SK-N-SH treated with all-trans-retinoic acid at 6 μM for 48 hours (cell line): Measurements from ENCODE around the gene RUNDC3A.
A peak's percentile ranks its signal among the peaks of the same experiment; 100 is the strongest.

Experiments used
- ATAC-seq: fragments of 200-7000 bp; cut with Tn5 transposase; 3 replicates; pipeline ENCODE4 v1.9.1; 2020; ENCODE audit warnings: mild to moderate bottlenecking, moderate library complexity
- ARNTL ChIP-seq: fragments of 450-650 bp; formaldehyde crosslinking; IDR thresholded peaks from 2 replicates; pipeline ENCODE4 v1.5.0; 2020; ENCODE audit warnings: low read depth, mild to moderate bottlenecking, moderate library complexity, borderline replicate concordance
- BACH2 ChIP-seq: fragments of 250-450 bp; sonication (Bioruptor Pico); IDR thresholded peaks from 2 replicates; pipeline ENCODE4 v1.9.0; 2021; ENCODE audit warnings: mild to moderate bottlenecking, borderline replicate concordance
- CSDC2 ChIP-seq: fragments of 250-450 bp; sonication (Bioruptor Pico); IDR thresholded peaks from 2 replicates; pipeline ENCODE4 v1.5.0; 2020; ENCODE audit warnings: mild to moderate bottlenecking, moderate library complexity
- ESRRG ChIP-seq: fragments of 250-450 bp; sonication (Bioruptor Pico); IDR thresholded peaks from 2 replicates; pipeline ENCODE4 v1.6.1; 2021; ENCODE audit warnings: mild to moderate bottlenecking
- GLIS3 ChIP-seq: fragments of 250-450 bp; sonication (Bioruptor Pico); IDR thresholded peaks from 2 replicates; pipeline ENCODE4 v1.5.0; 2020; ENCODE audit warnings: mild to moderate bottlenecking, moderate library complexity
- ISL1 ChIP-seq: fragments of 250-450 bp; sonication (Bioruptor Pico); IDR thresholded peaks from 2 replicates; pipeline ENCODE4 v2.1.2; 2022; ENCODE audit warnings: mild to moderate bottlenecking, moderate library complexity
- OSR1 ChIP-seq: fragments of 250-450 bp; sonication (Bioruptor Pico); IDR thresholded peaks from 2 replicates; pipeline ENCODE4 v1.8.0; 2022; ENCODE audit warnings: moderate library complexity, mild to moderate bottlenecking, inconsistent platforms
- PPARA ChIP-seq: fragments of 250-450 bp; sonication (Bioruptor Pico); IDR thresholded peaks from 2 replicates; pipeline ENCODE4 v1.5.0; 2020; ENCODE audit warnings: mild to moderate bottlenecking, borderline replicate concordance
- RARB ChIP-seq: fragments of 250-450 bp; sonication (Bioruptor Pico); IDR thresholded peaks from 2 replicates; pipeline ENCODE4 v1.8.0; 2021; ENCODE audit warnings: mild to moderate bottlenecking, moderate library complexity
- SNAI2 ChIP-seq: fragments of 250-450 bp; sonication (Bioruptor Pico); IDR thresholded peaks from 2 replicates; pipeline ENCODE4 v1.5.0; 2020; ENCODE audit warnings: mild to moderate bottlenecking, moderate library complexity
- TCF4 ChIP-seq: fragments of 250-450 bp; sonication (Bioruptor Pico); IDR thresholded peaks from 2 replicates; pipeline ENCODE4 v1.8.0; 2021; ENCODE audit warnings: mild to moderate bottlenecking, moderate library complexity, borderline replicate concordance
- TOX ChIP-seq: fragments of 250-450 bp; sonication (Bioruptor Pico); IDR thresholded peaks from 2 replicates; pipeline ENCODE4 v1.8.0; 2021; ENCODE audit warnings: mild to moderate bottlenecking, moderate library complexity, borderline replicate concordance
- ZC3H10 ChIP-seq: fragments of 250-450 bp; sonication (Bioruptor Pico); IDR thresholded peaks from 2 replicates; pipeline ENCODE4 v1.5.1; 2021; ENCODE audit warnings: mild to moderate bottlenecking, moderate library complexity
- ZFP3 ChIP-seq: fragments of 250-450 bp; sonication (Bioruptor Pico); IDR thresholded peaks from 2 replicates; pipeline ENCODE4 v1.5.0; 2020; ENCODE audit warnings: mild to moderate bottlenecking, moderate library complexity
- ZNF565 ChIP-seq: fragments of 450-650 bp; formaldehyde crosslinking; conservative IDR thresholded peaks from 2 replicates; pipeline ENCODE4 v1.5.0; 2020; ENCODE audit warnings: low read depth, mild to moderate bottlenecking, moderate library complexity
- ZNF70 ChIP-seq: fragments of 450-650 bp; formaldehyde crosslinking; IDR thresholded peaks from 2 replicates; pipeline ENCODE4 v1.5.0; 2020; ENCODE audit warnings: mild to moderate bottlenecking, moderate library complexity
- ZNF8 ChIP-seq: fragments of 450-650 bp; formaldehyde crosslinking; IDR thresholded peaks from 2 replicates; pipeline ENCODE4 v1.5.0; 2020; ENCODE audit warnings: mild to moderate bottlenecking, moderate library complexity
- TF ChIP-seq, protein P1 (sequence below): fragments of 250-450 bp; sonication (Bioruptor Pico); IDR thresholded peaks from 2 replicates; pipeline ENCODE4 v1.8.0; 2020; ENCODE audit warnings: mild to moderate bottlenecking, moderate library complexity, borderline replicate concordance
- TF ChIP-seq, protein P2 (sequence below): fragments of 250-450 bp; sonication (Bioruptor Pico); IDR thresholded peaks from 2 replicates; pipeline ENCODE4 v1.5.0; 2020; ENCODE audit warnings: mild to moderate bottlenecking, moderate library complexity
- TF ChIP-seq, protein P3 (sequence below): fragments of 250-450 bp; sonication (Bioruptor Pico); IDR thresholded peaks from 2 replicates; pipeline ENCODE4 v1.5.1; 2020; ENCODE audit warnings: low read depth, mild to moderate bottlenecking, moderate library complexity

RUNDC3A gene

DNA sequence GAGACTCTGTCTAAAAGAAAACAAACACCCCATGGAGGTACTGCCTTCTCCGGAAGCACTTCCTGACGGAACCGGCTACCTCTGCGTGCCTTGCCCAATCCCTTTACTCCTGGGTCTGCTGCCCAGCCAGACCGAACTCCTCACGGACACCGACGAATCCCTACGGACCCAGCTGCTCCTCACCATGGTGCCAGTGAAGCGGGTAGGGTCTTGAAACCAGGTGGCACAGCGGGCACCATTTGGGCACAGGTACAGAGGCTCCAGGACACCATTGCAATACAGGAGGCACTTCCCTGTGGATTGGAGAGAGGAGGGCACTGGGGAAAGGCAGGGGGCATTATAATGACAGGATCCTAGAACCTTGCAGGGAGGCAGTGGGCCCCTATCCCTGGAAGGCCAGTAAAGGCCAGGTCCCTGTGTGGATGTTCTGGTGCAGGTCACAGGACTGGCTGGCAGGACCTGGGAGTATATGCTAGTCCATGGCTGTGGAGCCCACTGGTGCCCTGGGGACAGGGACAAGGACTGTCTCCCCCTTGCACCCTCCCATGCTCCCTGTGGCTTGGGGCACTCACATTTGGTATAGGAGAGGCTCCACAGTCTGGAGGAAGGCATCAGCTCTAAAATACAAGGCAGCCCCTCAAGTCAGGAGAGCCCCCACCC is 14.0 kb downstream of the RUNDC3A start:
- TF ChIP-seq SNAI2: no peak
- ATAC-seq: no peak

DNA sequence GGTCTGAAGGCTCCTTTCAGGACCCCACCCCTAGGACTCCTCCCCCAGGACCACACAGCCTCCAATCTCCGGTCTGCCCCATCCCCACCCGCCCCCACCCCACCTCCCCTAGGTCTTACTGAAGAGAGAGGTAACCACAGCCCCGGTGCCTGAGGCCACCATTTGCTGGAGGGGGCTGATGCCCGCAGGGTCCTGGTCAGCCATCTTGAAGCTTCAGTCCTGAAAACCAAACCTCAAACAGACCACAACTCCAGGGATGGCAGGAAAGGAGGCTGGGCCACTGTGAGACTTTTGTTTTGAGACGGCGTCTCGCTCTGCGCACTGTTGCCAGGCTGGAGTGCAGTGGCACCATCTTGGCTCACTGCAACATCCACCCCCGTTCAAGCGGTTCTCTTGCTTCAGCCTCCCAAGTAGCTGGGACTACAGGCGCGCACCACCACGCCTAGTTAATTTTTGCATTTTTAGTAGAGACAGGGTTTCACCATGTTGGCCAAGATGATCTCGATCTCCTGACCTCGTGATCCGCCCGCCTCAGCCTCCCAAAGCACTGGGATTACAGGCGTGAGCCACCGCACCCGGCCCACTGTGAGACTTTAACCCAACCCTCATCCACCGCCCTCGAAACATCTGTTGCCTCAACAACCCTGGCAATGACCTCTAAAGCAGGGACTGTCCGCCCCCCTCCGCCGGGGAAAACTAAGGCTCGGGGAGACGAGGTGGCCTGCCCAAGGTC is 15.1 kb downstream of the RUNDC3A start:
- TF ChIP-seq, protein P1, sequence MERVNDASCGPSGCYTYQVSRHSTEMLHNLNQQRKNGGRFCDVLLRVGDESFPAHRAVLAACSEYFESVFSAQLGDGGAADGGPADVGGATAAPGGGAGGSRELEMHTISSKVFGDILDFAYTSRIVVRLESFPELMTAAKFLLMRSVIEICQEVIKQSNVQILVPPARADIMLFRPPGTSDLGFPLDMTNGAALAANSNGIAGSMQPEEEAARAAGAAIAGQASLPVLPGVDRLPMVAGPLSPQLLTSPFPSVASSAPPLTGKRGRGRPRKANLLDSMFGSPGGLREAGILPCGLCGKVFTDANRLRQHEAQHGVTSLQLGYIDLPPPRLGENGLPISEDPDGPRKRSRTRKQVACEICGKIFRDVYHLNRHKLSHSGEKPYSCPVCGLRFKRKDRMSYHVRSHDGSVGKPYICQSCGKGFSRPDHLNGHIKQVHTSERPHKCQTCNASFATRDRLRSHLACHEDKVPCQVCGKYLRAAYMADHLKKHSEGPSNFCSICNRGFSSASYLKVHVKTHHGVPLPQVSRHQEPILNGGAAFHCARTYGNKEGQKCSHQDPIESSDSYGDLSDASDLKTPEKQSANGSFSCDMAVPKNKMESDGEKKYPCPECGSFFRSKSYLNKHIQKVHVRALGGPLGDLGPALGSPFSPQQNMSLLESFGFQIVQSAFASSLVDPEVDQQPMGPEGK (CRISPR knock-in tag): no peak
- no peak for TF ChIP-seq ESRRG (CRISPR knock-in tag)
- TF ChIP-seq, protein P2, sequence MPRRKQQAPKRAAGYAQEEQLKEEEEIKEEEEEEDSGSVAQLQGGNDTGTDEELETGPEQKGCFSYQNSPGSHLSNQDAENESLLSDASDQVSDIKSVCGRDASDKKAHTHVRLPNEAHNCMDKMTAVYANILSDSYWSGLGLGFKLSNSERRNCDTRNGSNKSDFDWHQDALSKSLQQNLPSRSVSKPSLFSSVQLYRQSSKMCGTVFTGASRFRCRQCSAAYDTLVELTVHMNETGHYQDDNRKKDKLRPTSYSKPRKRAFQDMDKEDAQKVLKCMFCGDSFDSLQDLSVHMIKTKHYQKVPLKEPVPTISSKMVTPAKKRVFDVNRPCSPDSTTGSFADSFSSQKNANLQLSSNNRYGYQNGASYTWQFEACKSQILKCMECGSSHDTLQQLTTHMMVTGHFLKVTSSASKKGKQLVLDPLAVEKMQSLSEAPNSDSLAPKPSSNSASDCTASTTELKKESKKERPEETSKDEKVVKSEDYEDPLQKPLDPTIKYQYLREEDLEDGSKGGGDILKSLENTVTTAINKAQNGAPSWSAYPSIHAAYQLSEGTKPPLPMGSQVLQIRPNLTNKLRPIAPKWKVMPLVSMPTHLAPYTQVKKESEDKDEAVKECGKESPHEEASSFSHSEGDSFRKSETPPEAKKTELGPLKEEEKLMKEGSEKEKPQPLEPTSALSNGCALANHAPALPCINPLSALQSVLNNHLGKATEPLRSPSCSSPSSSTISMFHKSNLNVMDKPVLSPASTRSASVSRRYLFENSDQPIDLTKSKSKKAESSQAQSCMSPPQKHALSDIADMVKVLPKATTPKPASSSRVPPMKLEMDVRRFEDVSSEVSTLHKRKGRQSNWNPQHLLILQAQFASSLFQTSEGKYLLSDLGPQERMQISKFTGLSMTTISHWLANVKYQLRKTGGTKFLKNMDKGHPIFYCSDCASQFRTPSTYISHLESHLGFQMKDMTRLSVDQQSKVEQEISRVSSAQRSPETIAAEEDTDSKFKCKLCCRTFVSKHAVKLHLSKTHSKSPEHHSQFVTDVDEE: no peak
- TF ChIP-seq, all 23 proteins: peak for 0
- no peak for ATAC-seq

DNA sequence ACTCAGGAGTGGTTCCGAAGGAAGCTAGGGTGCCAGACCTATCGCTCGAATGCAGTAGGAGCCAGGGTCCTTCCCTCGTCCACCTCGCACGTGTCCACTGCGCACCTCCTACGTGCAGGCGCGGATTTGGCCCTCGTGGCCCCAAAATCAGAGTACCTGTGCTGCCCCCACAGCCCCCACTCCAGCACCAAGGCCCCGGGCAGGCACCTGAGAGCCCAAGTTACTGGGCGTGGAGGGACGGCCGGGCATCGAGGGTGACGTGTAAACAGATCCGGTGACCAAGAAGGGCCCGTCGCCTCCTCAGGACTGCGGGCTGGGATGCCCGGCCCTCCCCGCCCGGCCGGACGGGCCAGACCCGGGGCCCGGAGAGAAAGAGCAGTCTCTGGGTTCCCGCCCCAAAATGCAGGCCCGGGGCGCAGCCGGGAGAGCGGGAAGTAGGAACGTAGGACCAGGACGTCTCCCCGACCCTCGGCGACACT is 15.7 kb downstream of the RUNDC3A start:
- ATAC-seq: peak; percentile 12

DNA sequence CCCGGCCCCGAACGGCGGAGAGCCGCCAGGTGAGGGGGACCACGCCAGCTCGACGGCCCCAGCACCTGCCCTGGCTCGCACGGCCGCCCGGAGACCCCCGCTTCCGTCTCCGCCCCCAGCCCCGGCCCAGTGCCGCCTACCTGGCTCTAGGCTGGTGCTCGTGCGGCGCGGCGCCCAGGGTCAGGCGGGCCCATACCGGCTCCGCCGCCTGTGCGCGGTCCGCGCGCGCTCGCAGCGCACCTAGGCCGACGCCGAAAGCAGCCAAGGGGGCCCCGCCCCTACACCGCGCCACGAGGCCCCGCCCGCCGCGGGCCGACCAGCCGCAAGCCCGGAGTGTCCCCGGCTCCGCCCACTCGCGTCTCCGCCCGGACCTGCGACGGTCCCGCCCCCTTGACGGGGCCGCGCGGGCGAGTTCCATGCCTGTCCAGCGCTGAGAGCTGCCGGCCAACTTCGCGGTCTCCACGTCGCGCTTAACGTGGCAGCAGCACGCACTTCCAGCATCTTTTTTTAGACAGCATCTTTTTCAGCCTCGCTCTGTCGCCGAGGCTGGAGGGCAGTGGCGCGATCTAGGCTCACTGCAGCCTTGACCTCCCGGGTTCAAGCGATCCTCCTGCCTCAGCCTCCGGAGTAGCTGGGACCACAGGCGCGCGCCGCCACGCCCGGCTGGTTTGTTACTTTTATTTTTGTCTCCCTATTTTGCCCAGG is 16.3 kb downstream of the RUNDC3A start, which contains the start of gene SLC25A39:
Gene SLC25A39, minus strand, starts transcription at position 253 of the 705 bp plus-strand sequence. CDS start 1,261 bp downstream, outside the sequence.
- TF ChIP-seq ZFP3 (CRISPR knock-in tag) (0 out of 2 replicates have a peak, but pooled peaks have one; percentile 22), ZNF8 (CRISPR knock-in tag) (no peak), ZC3H10 (CRISPR knock-in tag) (no peak)
- TF ChIP-seq, all 23 proteins: peak for 1
- peak; percentile 82 for ATAC-seq

More for the DNA sequence above, 15.7 kb downstream of the RUNDC3A start:
- TF ChIP-seq BACH2 (CRISPR knock-in tag) (no peak), PPARA (CRISPR knock-in tag) (no peak), ZC3H10 (CRISPR knock-in tag) (no peak), ZFP3 (CRISPR knock-in tag) (no peak), TOX (no peak), TCF4 (no peak)
- TF ChIP-seq, all 23 proteins: peak for 0

DNA sequence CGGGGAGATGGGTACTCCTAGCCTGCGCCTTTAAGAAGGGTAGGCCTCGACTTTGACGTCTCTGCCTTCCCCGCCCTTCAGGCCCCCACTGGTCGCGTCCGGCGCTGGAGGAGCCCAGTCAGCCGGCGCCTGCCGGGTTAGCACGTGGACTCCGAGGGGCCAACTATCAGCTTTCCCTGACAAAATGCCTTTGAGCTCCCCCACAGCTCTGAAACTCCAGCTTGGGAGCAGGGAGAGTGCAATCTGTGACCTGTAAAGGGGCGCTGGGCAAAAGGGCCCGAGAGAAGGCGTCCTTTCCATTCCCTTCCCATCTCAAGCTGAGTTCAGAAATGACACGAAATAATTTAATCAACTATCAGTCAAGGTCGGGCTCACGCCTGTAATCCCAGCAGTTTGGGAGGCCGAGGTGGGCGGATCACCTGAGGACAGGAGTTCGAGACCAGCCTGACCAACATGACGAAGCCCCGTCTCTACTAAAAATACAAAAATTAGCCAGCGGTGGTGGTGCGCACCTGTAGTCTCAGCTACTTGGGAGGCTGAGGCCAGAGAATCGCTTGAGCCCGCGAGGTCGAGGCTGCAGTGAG is 18.6 kb downstream of the RUNDC3A start:
- ATAC-seq: peak; percentile 82

DNA sequence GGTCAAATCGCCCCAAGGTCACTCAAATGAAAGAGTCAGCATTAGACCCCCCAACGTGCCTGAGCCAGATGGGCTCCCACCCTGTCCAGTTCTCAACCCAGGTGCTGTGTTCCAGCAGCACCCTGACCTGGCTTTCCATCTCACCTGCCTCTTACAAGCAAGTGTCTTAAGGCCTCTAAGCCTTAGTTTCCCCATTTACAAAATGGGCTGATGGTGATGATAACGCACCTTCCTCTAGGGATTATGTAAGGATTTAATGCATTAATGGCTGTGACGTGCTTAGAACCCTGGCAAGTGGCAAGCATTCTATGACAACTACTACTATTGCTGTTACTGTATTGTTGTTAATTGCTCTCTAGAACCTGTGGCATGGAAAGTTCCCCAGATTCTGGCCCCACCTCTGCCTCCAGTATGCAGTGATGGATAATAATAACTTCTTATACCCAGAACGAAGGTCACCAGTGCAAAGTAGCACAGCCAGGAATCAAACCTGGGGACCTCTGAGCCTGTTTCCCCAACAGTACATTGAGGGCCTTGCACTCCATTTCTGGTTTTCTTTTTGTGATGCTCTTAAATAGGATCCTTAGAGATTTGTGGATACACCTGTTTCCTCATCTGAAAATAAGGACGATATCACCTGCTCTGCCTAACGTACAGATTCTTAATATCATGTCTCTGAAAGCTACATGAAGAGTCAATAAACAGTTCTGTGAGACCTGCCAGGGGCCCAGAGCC is 19.5 kb downstream of the RUNDC3A start:
- ATAC-seq: no peak
- TF ChIP-seq TOX (no peak), TCF4 (no peak), ESRRG (CRISPR knock-in tag) (no peak), GLIS3 (CRISPR knock-in tag) (no peak), ZC3H10 (CRISPR knock-in tag) (no peak), CSDC2 (no peak), RARB (CRISPR knock-in tag) (no peak), ZNF565 (CRISPR knock-in tag) (no peak), ZNF8 (CRISPR knock-in tag) (no peak), BACH2 (CRISPR knock-in tag) (no peak), ZFP3 (CRISPR knock-in tag) (no peak), ISL1 (CRISPR knock-in tag) (no peak), ZNF70 (CRISPR knock-in tag) (no peak), OSR1 (CRISPR knock-in tag) (no peak)
- TF ChIP-seq, protein P3, sequence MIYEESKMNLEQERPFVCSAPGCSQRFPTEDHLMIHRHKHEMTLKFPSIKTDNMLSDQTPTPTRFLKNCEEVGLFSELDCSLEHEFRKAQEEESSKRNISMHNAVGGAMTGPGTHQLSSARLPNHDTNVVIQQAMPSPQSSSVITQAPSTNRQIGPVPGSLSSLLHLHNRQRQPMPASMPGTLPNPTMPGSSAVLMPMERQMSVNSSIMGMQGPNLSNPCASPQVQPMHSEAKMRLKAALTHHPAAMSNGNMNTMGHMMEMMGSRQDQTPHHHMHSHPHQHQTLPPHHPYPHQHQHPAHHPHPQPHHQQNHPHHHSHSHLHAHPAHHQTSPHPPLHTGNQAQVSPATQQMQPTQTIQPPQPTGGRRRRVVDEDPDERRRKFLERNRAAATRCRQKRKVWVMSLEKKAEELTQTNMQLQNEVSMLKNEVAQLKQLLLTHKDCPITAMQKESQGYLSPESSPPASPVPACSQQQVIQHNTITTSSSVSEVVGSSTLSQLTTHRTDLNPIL (CRISPR knock-in tag): no peak
- TF ChIP-seq, protein P2: no peak

More for the DNA sequence above, 18.6 kb downstream of the RUNDC3A start:
- TF ChIP-seq ARNTL: peak; percentile 82; the same call in 1 of the 2 replicates
- TF ChIP-seq TCF4: no peak
- TF ChIP-seq, all 23 proteins: peak for 1
